GM10847 (cell line): ENCODE results near the gene IL15.

ENCODE experiments used
- POLR2A ChIP-seq: IDR thresholded peaks from 2 replicates; pipeline ENCODE4 v1.6.1; 2011; ENCODE audit not compliant: insufficient read length; ENCODE audit errors: extremely low read depth

Gene IL15

GRCh38 chr4:141719585-141719984 lies 83.2 kb downstream of the IL15 start:
- no peak for TF ChIP-seq POLR2A

GRCh38 chr4:141721174-141721573 lies 84.8 kb downstream of the IL15 start:
- TF ChIP-seq POLR2A, result no peak

- no peak for TF ChIP-seq POLR2A
Observed at GRCh38 chr4:141724646-141725045, 88.3 kb downstream of the IL15 start.

- no peak for TF ChIP-seq POLR2A
Observed at GRCh38 chr4:141727420-141727819, 91.0 kb downstream of the IL15 start.

- TF ChIP-seq POLR2A, result no peak
Observed at GRCh38 chr4:141730805-141731204, 94.4 kb downstream of the IL15 start.

- TF ChIP-seq POLR2A, result no peak
Observed at GRCh38 chr4:141731481-141731880, 95.1 kb downstream of the IL15 start.

GRCh38 chr4:141739636-141740035 lies 103.3 kb downstream of the IL15 start:
- no peak for TF ChIP-seq POLR2A

- no peak for TF ChIP-seq POLR2A
Observed at GRCh38 chr4:141746026-141746425, 109.6 kb downstream of the IL15 start.

GRCh38 chr4:141757287-141757686 lies 120.9 kb downstream of the IL15 start:
- no peak for TF ChIP-seq POLR2A

- TF ChIP-seq POLR2A, result no peak
Observed at GRCh38 chr4:141759796-141760425, 123.5 kb downstream of the IL15 start.

- TF ChIP-seq POLR2A, result no peak
Observed at GRCh38 chr4:141761926-141762325, 125.5 kb downstream of the IL15 start.

- no peak for TF ChIP-seq POLR2A
Observed at GRCh38 chr4:141763374-141763773, 127.0 kb downstream of the IL15 start.

GRCh38 chr4:141768954-141769353 lies 132.6 kb downstream of the IL15 start:
- TF ChIP-seq POLR2A, result no peak

GRCh38 chr4:141771889-141772830 lies 135.8 kb downstream of the IL15 start:
- TF ChIP-seq POLR2A, result no peak

- TF ChIP-seq POLR2A, result no peak
Observed at GRCh38 chr4:141772838-141773237, 136.5 kb downstream of the IL15 start.

- TF ChIP-seq POLR2A, result no peak
Observed at GRCh38 chr4:141782205-141782604, 145.8 kb downstream of the IL15 start.
